Measurements from ENCODE around the gene ZNF680.
"Not testable (repeated sequence)": the region's sequence is repeated elsewhere in the genome, so short reads cannot be mapped to it uniquely, and the experiment has no call there.

The ZNF680 gene

GRCh38 chr7:64555046-64555445, 7.8 kb downstream of the ZNF680 start:
- DNase-seq = no peak

- not testable (repeated sequence) for DNase-seq
These were observed 8.7 kb downstream of the ZNF680 start for GRCh38 chr7:64554188-64554587.

- DNase-seq = no peak
These were observed 11.3 kb downstream of the ZNF680 start for GRCh38 chr7:64551375-64552142.

- DNase-seq = no peak
These were observed 18.9 kb downstream of the ZNF680 start for GRCh38 chr7:64544010-64544409.

- DNase-seq = no peak
These were observed 21.2 kb downstream of the ZNF680 start for GRCh38 chr7:64541438-64542359.

DNA sequence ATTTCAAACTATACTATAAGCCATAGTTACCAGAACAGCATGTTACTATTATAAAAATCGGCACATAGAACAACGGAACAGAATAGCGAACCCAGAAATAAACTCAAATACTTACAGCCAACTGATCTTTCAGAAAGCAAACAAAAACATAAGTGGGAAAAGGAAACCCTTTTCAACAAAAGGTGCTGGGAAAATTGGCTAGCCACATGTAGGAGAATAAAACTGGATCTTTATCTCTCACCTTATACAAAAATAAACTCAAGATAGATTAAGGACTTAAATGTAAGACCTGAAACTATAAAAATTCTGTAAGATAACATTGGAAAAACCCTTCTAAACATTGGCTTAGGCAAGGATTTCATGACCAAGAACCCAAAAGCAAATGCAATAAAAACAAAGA, 29.1 kb downstream of the ZNF680 start:
- no peak for DNase-seq

DNA sequence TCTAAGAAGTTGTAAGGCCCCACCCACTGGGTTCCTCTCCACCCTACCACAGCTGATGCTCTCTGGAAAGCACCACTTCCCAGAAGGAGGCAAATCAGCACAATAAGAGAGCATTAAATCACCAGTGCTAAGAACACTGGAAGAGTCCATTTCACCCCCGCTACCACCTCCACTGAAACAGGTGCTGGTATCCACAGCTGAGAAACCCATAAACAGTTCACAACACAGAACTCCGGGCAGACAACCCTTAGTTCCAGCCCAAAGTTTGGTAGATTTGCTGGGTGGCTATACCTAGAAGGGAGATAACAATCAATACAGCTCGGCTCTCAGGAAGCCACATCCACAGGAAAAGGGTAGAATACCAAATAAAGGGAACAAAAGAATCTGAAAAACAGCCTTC, 34.1 kb downstream of the ZNF680 start:
- DNase-seq = no peak

DNA sequence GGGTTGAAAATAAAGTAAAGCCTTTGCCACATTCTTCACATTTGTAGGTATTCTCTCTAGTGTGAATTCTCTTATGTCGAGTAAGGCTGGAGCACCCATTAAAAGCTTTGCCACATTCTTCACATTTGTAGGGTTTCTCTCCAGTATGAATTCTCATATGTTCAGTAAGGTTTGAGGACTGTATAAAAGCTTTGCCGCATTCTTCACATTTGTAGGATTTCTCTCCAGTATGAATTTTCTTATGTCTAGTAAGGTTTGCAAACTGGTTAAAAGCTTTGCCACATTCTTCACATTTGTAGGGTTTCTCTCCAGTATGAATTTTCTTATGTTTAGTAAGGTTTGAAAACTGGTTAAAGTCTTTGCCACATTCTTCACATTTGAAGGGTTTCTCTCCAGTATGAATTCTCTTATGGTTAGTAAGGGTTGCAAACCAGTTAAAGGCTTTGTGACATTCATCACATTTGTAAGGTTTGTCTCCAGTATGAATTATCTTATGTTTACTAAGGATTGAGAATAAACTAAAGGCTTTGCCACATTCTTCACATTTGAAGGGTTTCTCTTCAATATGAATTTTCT, 41.4 kb downstream of the ZNF680 start:
- no peak for DNase-seq

- DNase-seq = no peak
These were observed 46.4 kb downstream of the ZNF680 start for GRCh38 chr7:64516451-64516850.

- DNase-seq = no peak
These were observed 47.1 kb downstream of the ZNF680 start for GRCh38 chr7:64515781-64516180.

DNA sequence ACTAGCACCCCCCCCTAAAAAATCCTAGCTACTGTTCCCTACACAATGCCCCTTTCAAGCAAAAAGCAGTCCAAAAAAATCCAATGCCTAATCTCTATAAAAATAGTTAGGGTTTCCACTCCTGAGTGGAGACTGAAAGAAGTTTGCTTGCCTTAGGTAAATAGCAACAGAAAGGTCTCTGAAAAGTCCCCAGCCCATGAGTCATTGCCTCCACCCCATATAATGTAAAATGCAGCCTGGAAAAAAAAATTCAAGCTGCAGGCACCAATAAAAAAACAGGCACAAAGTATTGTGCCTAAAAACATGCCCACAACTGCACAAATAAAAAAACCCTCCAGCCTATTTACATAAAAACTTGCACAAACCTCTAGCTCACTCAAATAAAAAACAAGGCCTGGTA, 47.5 kb downstream of the ZNF680 start:
- no peak for DNase-seq

DNA sequence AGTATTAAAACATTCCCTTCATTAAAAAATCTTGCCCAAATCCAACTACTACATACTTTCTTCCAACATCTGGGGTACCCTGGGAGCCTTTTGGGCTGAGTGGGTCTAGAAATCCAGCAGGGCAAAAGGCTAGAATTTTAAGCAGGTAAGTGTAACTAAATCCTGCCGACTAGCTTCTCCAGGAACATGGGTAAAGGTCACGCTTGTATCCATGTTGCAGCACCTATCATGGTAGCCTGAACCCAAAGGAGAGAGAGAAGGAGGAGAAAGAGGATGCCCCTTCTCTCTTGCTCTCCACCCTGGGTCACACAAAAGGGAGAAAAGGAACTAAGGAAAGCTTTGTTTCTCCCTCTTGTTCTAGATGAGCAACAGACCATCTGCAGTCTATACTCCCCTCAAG, 53.3 kb downstream of the ZNF680 start:
- no peak for DNase-seq

GRCh38 chr7:64504581-64505120, 58.2 kb downstream of the ZNF680 start:
- DNase-seq = no peak

- no peak for DNase-seq
These were observed 64.6 kb downstream of the ZNF680 start for GRCh38 chr7:64498270-64498669.

DNA sequence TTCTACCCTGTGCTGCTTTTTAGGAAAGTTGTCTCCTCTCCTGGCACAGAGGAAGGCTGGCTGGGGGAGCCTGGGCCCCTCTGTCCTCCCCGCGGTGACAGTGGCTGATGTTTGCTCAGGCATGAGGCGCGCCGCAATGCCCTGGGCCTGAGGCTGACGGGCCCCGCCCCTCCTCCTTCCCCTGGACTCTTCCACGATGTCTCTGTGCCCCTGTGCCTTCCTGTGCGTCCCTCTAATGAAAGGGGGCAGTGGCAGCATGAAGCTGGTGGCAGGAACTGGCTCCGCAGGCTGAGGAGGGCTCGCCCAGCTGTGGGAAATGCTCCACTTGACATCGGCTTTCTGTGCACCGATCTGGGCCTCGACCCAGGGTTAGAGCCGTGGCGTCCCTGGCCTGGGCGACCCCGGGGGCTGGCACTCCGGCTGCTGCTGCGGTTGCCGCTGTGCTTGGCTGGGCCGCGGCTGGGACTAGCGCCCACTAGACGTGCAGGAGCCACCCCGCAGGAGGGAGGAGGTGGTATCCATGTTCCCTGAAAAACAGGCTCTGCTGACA, 67.9 kb downstream of the ZNF680 start:
- no peak for DNase-seq

GRCh38 chr7:64485623-64486022, 77.2 kb downstream of the ZNF680 start:
- DNase-seq = no peak
